Mucosa of gallbladder (tissue), 1 donor: ENCODE data around the gene CNTRL. TPM values are rescaled to one million over a fixed set of nuclear protein-coding genes. Genes with fewer than 3 reads are reported as not detected.

Experiments
- total RNA-seq: library from RNA; stranded (reverse); gene quantifications from one replicate; pipeline ENCODE4 v1.2.1, GENCODE V29; 2021
- donor health status: DM: no; HTN: no; CAD: no.

CNTRL gene
- total RNA-seq, 1 donor from 2014 or later: 11.7 TPM

Other genes with a start within 250 kb of the CNTRL start
- gene PSMD5, start 232.0 kb upstream of the CNTRL start, total RNA-seq: 65.1 TPM
- 25.9 TPM for gene PHF19, start 197.8 kb upstream of the CNTRL start, total RNA-seq
- 7.9 TPM for gene TRAF1, start 148.2 kb upstream of the CNTRL start, total RNA-seq
- 6.2 TPM for gene C5, start 24.7 kb upstream of the CNTRL start, total RNA-seq
- gene RAB14, start 126.9 kb downstream of the CNTRL start, total RNA-seq: 72.3 TPM
- gene GSN, start 193.2 kb downstream of the CNTRL start, total RNA-seq: 521 TPM